Tibial artery (tissue), 4 donors: ENCODE results near the gene ASZ1.

Experiments
- DNase-seq, 2 donors: peaks; one replicate each; pipeline ENCODE4 v3.0.0-alpha.2; 2019
- H3K27ac ChIP-seq, 2 donors: fragments of 200-600 bp; sonication (generic) in 1 of 2; 1 replicate in 1 of 2; 2 replicates in 1 of 2; pipeline ENCODE4 v1.5.1; 2018 to 2019; ENCODE audit warnings: mild to moderate bottlenecking in 1 of 2
- H3K27me3 ChIP-seq, 2 donors: fragments of 200-600 bp; sonication (generic) in 1 of 2; one replicate each; pipeline versions ENCODE4 v1.5.1 to v1.6.0; 2016 to 2019
- H3K36me3 ChIP-seq, 3 donors: fragments of 200-600 bp; sonication (generic) in 2 of 3; one replicate each; pipeline ENCODE4 v1.5.1; 2016 to 2019; ENCODE audit warnings: mild to moderate bottlenecking in 2 of 3
- H3K4me1 ChIP-seq, 4 donors: fragments of 200-600 bp; sonication (generic) in 2 of 4; 1 replicate in 3 of 4; 2 replicates in 1 of 4; pipeline ENCODE4 v1.5.1; 2016 to 2019
- H3K4me3 ChIP-seq, 2 donors: fragments of 200-600 bp; sonication (generic) in 1 of 2; 1 replicate in 1 of 2; 2 replicates in 1 of 2; pipeline ENCODE4 v1.5.1; 2018 to 2019; ENCODE audit warnings: mild to moderate bottlenecking in 2 of 2
- H3K9me3 ChIP-seq, 3 donors: fragments of 200-600 bp; sonication (generic) in 1 of 3; one replicate each; pipeline ENCODE4 v1.5.1; 2016 to 2019
- CTCF ChIP-seq, 2 experiments: fragments of 200-600 bp in 1 of 2; fragments of 450-650 bp in 1 of 2; IDR thresholded peaks; one replicate each; pipeline ENCODE4 v1.5.1; 2017 to 2019; ENCODE audit warnings: antibody characterized with exemption in 2 of 2, mild to moderate bottlenecking in 1 of 2, moderate library complexity in 1 of 2
- intact Hi-C: fragments of 100-400 bp; cut with DNase I; formaldehyde crosslinking; loops from one replicate; pipeline ENCODE4 v1.15.0; 2023; ENCODE audit warnings: low total_unique reads

Gene ASZ1

GRCh38 chr7:117459735-117460134, 32.4 kb upstream of the ASZ1 start:
- no peak for TF ChIP-seq CTCF (IDR thresholded peaks at IDR 0.05)
- intact Hi-C loops, result loop anchor here (5.0 kb wide), 1 partner anchor 258 kb away; no protein-coding TSS in a partner anchor
- DNase-seq, result no peak
- H3K4me1 ChIP-seq, result no peaks in the 10 kb centered on the region
- no peak overlapping the region for H3K4me3 ChIP-seq
- H3K9me3 ChIP-seq, result no peaks in the 10 kb centered on the region
- no peak overlapping the region for H3K27ac ChIP-seq
- H3K36me3 ChIP-seq, result no peaks in the 10 kb centered on the region
- no peaks in the 10 kb centered on the region for H3K27me3 ChIP-seq

- no peak overlapping the region for H3K4me3 ChIP-seq
- H3K9me3 ChIP-seq, result no peaks in the 10 kb centered on the region
- no peak for DNase-seq
- intact Hi-C loops, result loop anchor here (5.0 kb wide), 1 partner anchor 258 kb away; no protein-coding TSS in a partner anchor
- no peaks in the 10 kb centered on the region for H3K36me3 ChIP-seq
- TF ChIP-seq CTCF (IDR thresholded peaks at IDR 0.05), result peak; percentile 46 to 51
- no peaks in the 10 kb centered on the region for H3K4me1 ChIP-seq
- H3K27ac ChIP-seq, result no peak overlapping the region
- no peaks in the 10 kb centered on the region for H3K27me3 ChIP-seq
These were observed 31.8 kb upstream of the ASZ1 start for GRCh38 chr7:117458977-117459583.

- no peak for DNase-seq
- intact Hi-C loops, result no loop called here
These were observed 21.4 kb upstream of the ASZ1 start for GRCh38 chr7:117448655-117449054.

GRCh38 chr7:117446220-117446815, 19.0 kb upstream of the ASZ1 start:
- H3K4me3 ChIP-seq, result no peak overlapping the region
- peaks cover 0 to 19% (median 3%) of the 10 kb centered on the region in 3 donors for H3K9me3 ChIP-seq
- H3K36me3 ChIP-seq, result no peaks in the 10 kb centered on the region
- intact Hi-C loops, result no loop called here
- H3K27ac ChIP-seq, result no peak overlapping the region
- no peaks in the 10 kb centered on the region for H3K4me1 ChIP-seq
- DNase-seq, result no peak
- no peaks in the 10 kb centered on the region for H3K27me3 ChIP-seq
- TF ChIP-seq CTCF (IDR thresholded peaks at IDR 0.05), result no peak

More at GRCh38 chr7:117448655-117449054, 21.4 kb upstream of the ASZ1 start:
- Histone ChIP-seq H3K9me3 (peaks cover under 1 to 19% (median 3%) of the 10 kb centered on the region in 3 donors), H3K4me3 (no peak overlapping the region), H3K4me1 (no peaks in the 10 kb centered on the region), H3K27me3 (no peaks in the 10 kb centered on the region), H3K36me3 (no peaks in the 10 kb centered on the region), H3K27ac (no peak overlapping the region)
- no peak for TF ChIP-seq CTCF (IDR thresholded peaks at IDR 0.05)

GRCh38 chr7:117445206-117445605, 17.9 kb upstream of the ASZ1 start:
- no peaks in the 10 kb centered on the region for H3K27me3 ChIP-seq
- DNase-seq, result no peak
- no peaks in the 10 kb centered on the region for H3K4me1 ChIP-seq
- H3K27ac ChIP-seq, result no peak overlapping the region
- H3K36me3 ChIP-seq, result no peaks in the 10 kb centered on the region
- H3K4me3 ChIP-seq, result no peak overlapping the region
- TF ChIP-seq CTCF (IDR thresholded peaks at IDR 0.05), result no peak
- H3K9me3 ChIP-seq, result peaks cover 0 to 16% (median 0%) of the 10 kb centered on the region in 3 donors
- intact Hi-C loops, result no loop called here
